ENCODE data around the gene LIM2. TPM values are rescaled to one million over a fixed set of nuclear protein-coding genes. Genes with fewer than 3 reads are reported as not detected.
"Not testable (repeated sequence)": the region's sequence is repeated elsewhere in the genome, so short reads cannot be mapped to it uniquely, and the experiment has no call there.

The LIM2 gene
- total RNA-seq, 3 donors from 2014 or later = not detected

DNA sequence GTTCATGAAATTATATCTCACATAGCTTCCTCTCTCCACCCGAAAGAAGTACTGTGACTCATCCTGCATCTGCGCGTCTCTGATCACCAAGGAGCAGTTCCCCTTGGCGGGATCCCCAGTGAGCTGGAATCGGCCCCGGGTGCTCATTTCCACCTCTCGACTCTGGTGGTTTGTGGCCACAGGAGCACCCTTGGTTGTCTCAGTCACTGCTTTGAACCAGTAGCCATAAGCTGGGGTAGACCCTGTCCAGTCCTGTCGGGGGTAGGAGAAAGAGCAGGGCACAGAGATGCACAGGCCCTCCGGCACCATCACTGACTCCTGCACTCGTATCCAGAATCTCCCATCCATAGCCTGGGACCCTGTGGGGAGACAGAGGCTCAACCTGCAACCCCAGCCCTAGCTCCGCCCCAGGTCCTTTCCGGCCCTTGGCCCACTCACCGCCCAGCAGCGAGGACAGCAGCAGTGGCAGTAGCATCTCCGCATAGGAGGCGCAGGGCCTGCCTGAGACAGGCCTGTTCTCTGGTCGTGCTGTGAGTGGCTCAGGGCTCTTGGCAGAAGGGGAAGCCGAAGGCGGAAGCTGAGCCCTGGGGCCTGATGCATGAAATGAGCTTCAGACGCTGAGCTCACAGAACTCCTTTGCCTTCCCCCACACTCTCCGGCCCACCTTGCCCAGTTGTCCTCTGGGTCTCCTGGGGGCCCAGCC, 29.5 kb upstream of the LIM2 start, which contains the start of gene SIGLEC10:
TSS of gene SIGLEC10 (minus strand) at position 536 of the 703 bp plus-strand sequence. CDS start at position 475, 61 bp downstream.
- no peak for TF ChIP-seq CTCF (IDR thresholded peaks at IDR 0.05)
- H3K4me3 ChIP-seq = no peak within 1 kb of the TSS
- H3K9me3 ChIP-seq = no peaks in the 10 kb centered on the region
- H3K36me3 ChIP-seq (ENCODE audit: low read depth) = no peaks in the 10 kb centered on the region
- peak; percentile 76 for ATAC-seq
- intact Hi-C loops (cut with DNase I, micrococcal nuclease) = no loop called here
- no peaks in the 10 kb centered on the region for H3K4me1 ChIP-seq (ENCODE audit: low read depth)
- DNase-seq = peak in 2 of 3 donors; percentile 54 to 79

DNA sequence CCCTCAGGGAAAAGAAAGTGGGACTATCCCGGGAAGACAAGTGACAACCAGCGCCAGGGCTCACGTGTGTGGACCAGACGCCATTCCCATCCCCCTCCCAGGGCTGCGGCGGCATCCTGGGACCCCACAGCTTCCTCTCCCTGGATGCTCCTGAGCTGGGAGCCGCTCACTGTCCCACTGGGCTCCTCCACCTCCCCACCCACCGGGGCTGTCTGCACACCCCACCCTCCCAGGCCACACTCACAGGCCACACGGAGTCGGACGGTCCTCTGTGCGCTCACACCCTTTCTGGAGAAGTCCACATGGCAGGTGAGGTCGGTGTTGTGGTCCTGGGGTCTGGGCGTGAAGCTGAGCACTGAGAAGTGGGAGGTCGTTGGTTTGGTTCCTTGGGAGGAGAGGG, 28.6 kb upstream of the LIM2 start:
- H3K9me3 ChIP-seq; H3K36me3 ChIP-seq (ENCODE audit: low read depth); H3K4me3 ChIP-seq; DNase-seq; ATAC-seq; H3K4me1 ChIP-seq (ENCODE audit: low read depth); intact Hi-C loops (cut with DNase I, micrococcal nuclease): not testable (repeated sequence)

DNA sequence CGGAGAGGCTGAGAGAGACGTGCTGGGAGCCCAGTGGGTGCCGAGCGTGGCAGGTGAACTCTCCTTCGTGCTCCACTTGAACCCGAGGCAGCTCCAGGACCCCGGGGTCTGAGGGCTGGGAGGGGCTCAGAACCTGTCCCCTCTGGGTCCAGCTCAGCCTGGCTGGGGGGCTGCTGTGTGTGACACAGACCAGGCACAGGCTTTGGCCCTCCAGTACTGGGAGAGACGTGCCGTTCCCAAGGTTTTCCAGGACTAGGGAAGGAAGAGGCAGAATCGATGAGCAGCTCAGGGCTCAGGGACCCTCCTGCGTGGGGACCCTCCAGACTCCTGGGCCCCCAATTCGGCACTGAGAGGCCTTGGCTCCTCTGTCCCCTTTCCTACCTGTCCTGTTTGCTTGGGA, 27.4 kb upstream of the LIM2 start:
- TF ChIP-seq CTCF (IDR thresholded peaks at IDR 0.05) = no peak
- no peak for DNase-seq
- ATAC-seq = no peak
- Histone ChIP-seq H3K4me3 (no peak overlapping the region), H3K4me1 (ENCODE audit: low read depth) (no peaks in the 10 kb centered on the region), H3K9me3 (no peaks in the 10 kb centered on the region), H3K36me3 (ENCODE audit: low read depth) (no peaks in the 10 kb centered on the region)
- intact Hi-C loops (cut with DNase I, micrococcal nuclease) = no loop called here

DNA sequence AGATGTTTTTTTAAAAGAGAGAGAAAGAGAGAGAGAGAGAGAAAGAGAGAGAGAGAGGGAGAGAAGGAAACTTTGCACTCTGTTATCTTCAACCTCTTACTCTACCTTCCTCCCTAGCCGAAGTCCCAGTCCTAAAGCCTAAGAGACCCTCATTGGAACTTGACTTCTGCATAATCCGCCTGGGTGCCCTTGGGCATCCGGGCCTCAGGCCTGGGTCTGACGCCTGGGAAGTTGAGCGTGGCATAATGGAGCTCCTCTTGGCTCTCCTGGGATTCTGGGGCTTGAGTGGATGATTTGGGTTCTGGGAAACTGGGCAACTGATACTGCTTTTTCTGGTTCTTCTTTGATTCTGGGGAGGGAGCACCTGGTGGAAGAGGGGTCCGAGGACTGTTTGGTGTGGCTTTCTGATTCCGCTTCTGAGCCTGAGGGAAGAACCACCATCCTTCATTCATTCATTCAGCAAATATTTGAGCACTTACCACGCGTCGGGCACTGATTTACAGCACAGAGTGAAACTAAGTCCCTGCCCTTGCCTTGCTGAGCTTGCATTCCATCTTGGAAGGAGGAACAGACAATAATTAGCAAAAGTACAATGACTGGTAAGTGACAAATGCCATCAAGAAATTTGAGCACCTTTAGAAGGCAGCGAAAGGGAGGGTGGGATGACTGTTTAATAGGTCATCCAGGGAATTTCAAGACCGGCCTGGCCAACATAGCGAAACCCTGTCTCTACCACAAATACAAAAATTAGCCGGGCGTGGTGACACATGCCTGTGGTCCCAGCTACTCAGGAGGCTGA, 23.4 kb upstream of the LIM2 start:
- no peak for TF ChIP-seq CTCF (IDR thresholded peaks at IDR 0.05)
- H3K4me1 ChIP-seq (ENCODE audit: low read depth) = no peaks in the 10 kb centered on the region
- no peak for ATAC-seq
- no peak overlapping the region for H3K4me3 ChIP-seq
- no peak for DNase-seq
- intact Hi-C loops (cut with DNase I, micrococcal nuclease) = no loop called here
- no peaks in the 10 kb centered on the region for H3K36me3 ChIP-seq (ENCODE audit: low read depth)
- no peaks in the 10 kb centered on the region for H3K9me3 ChIP-seq

- DNase-seq (peak in 1 of 3 donors; percentile 54), ATAC-seq (peak; percentile 71)
- TF ChIP-seq CTCF (IDR thresholded peaks at IDR 0.05) = peak; percentile 19
- no peaks in the 10 kb centered on the region for H3K4me1 ChIP-seq (ENCODE audit: low read depth)
- H3K9me3 ChIP-seq = peaks cover 7% of the 10 kb centered on the region
- H3K4me3 ChIP-seq = no peak overlapping the region
- no peaks in the 10 kb centered on the region for H3K36me3 ChIP-seq (ENCODE audit: low read depth)
- intact Hi-C loops (cut with DNase I, micrococcal nuclease) = no loop called here
These were observed 19.8 kb upstream of the LIM2 start for GRCh38 chr19:51407511-51408131.

DNA sequence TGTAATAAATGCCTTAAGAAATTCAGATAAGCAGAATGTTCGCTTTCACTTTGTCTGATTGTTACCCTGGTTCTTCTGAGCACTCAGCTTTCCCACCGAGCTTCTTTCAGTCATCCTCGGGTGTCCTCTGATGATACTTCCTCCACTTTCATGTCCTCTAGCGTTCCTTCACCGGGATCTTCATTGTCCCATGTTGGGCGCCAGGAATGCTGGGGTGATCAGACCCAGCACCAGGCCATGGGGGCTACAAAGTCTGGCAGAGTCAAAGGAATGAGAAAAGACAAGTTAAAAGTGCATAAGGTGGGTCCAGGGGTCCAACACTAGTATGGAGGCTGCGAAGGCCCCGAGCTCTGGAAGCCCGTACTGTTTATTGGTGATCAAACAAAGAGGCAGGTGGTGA, 14.3 kb upstream of the LIM2 start:
- TF ChIP-seq CTCF (IDR thresholded peaks at IDR 0.05) = no peak
- ATAC-seq = no peak
- no peaks in the 10 kb centered on the region for H3K36me3 ChIP-seq (ENCODE audit: low read depth)
- peaks cover 19% of the 10 kb centered on the region for H3K9me3 ChIP-seq
- intact Hi-C loops (cut with DNase I, micrococcal nuclease) = no loop called here
- DNase-seq = no peak
- H3K4me3 ChIP-seq = no peak overlapping the region
- no peaks in the 10 kb centered on the region for H3K4me1 ChIP-seq (ENCODE audit: low read depth)

GRCh38 chr19:51399936-51400335, 12.2 kb upstream of the LIM2 start:
- H3K4me3 ChIP-seq; H3K4me1 ChIP-seq (ENCODE audit: low read depth); ATAC-seq; intact Hi-C loops (cut with DNase I, micrococcal nuclease); H3K36me3 ChIP-seq (ENCODE audit: low read depth); DNase-seq: not testable (repeated sequence)
- peaks cover 19% of the 10 kb centered on the region for H3K9me3 ChIP-seq
